ENCODE data around the gene DIP2A.
"Not testable (repeated sequence)": the region's sequence is repeated elsewhere in the genome, so short reads cannot be mapped to it uniquely, and the experiment has no call there.

DIP2A gene

GRCh38 chr21:46431884-46432488, 26.7 kb upstream of the DIP2A start:
- peaks cover 24% of the 10 kb centered on the region for H3K36me3 Mint-ChIP-seq (ENCODE audit: low read depth)
- no peak overlapping the region for H3K27ac Mint-ChIP-seq
- peaks cover 8% of the 10 kb centered on the region for H3K4me1 Mint-ChIP-seq
- H3K27me3 Mint-ChIP-seq: no peaks in the 10 kb centered on the region
- ATAC-seq (no peak), DNase-seq (no peak)
- no peaks in the 10 kb centered on the region for H3K9me3 Mint-ChIP-seq
- no peak overlapping the region for H3K4me3 Mint-ChIP-seq

GRCh38 chr21:46433116-46433515, 25.6 kb upstream of the DIP2A start:
- H3K9me3 Mint-ChIP-seq, H3K27ac Mint-ChIP-seq, ATAC-seq, H3K27me3 Mint-ChIP-seq, DNase-seq, H3K4me3 Mint-ChIP-seq: not testable (repeated sequence)
- H3K4me1 Mint-ChIP-seq: peaks cover 19% of the 10 kb centered on the region
- H3K36me3 Mint-ChIP-seq (ENCODE audit: low read depth): peaks cover 27% of the 10 kb centered on the region

- DNase-seq: no peak
- no peak overlapping the region for H3K4me3 Mint-ChIP-seq
- no peak for ATAC-seq
- no peaks in the 10 kb centered on the region for H3K27me3 Mint-ChIP-seq
- no peak overlapping the region for H3K27ac Mint-ChIP-seq
- H3K9me3 Mint-ChIP-seq: no peaks in the 10 kb centered on the region
- H3K4me1 Mint-ChIP-seq: peaks cover 20% of the 10 kb centered on the region
- H3K36me3 Mint-ChIP-seq (ENCODE audit: low read depth): peaks cover 27% of the 10 kb centered on the region
Observed at GRCh38 chr21:46434322-46434958, 24.3 kb upstream of the DIP2A start.

- H3K27ac Mint-ChIP-seq: no peak overlapping the region
Observed at GRCh38 chr21:46435786-46436227, 22.9 kb upstream of the DIP2A start.

GRCh38 chr21:46436621-46437020, 22.1 kb upstream of the DIP2A start:
- DNase-seq: no peak
- no peaks in the 10 kb centered on the region for H3K9me3 Mint-ChIP-seq
- H3K27ac Mint-ChIP-seq: peak overlapping the region; percentile 86
- H3K36me3 Mint-ChIP-seq (ENCODE audit: low read depth): peaks cover 34% of the 10 kb centered on the region
- peak overlapping the region; percentile 56 for H3K4me3 Mint-ChIP-seq
- no peaks in the 10 kb centered on the region for H3K27me3 Mint-ChIP-seq
- peaks cover 20% of the 10 kb centered on the region for H3K4me1 Mint-ChIP-seq
- no peak for ATAC-seq

More at GRCh38 chr21:46435786-46436227, 22.9 kb upstream of the DIP2A start:
- Mint-ChIP-seq H3K9me3 (no peaks in the 10 kb centered on the region), H3K4me1 (peaks cover 20% of the 10 kb centered on the region), H3K36me3 (ENCODE audit: low read depth) (peaks cover 33% of the 10 kb centered on the region), H3K27me3 (no peaks in the 10 kb centered on the region), H3K4me3 (no peak overlapping the region)
- DNase-seq: no peak
- no peak for ATAC-seq

GRCh38 chr21:46437096-46437498, 21.6 kb upstream of the DIP2A start:
- H3K27me3 Mint-ChIP-seq: no peaks in the 10 kb centered on the region
- no peaks in the 10 kb centered on the region for H3K9me3 Mint-ChIP-seq
- ATAC-seq: no peak
- DNase-seq: no peak
- peaks cover 20% of the 10 kb centered on the region for H3K4me1 Mint-ChIP-seq
- peak overlapping the region; percentile 56 for H3K4me3 Mint-ChIP-seq
- H3K27ac Mint-ChIP-seq: peak overlapping the region; percentile 86
- H3K36me3 Mint-ChIP-seq (ENCODE audit: low read depth): peaks cover 30% of the 10 kb centered on the region

- peaks cover 29% of the 10 kb centered on the region for H3K36me3 Mint-ChIP-seq (ENCODE audit: low read depth)
- peak; percentile 76 for ATAC-seq
- no peaks in the 10 kb centered on the region for H3K9me3 Mint-ChIP-seq
- H3K27ac Mint-ChIP-seq: peak overlapping the region; percentile 86
- DNase-seq: no peak
- peaks cover 18% of the 10 kb centered on the region for H3K4me1 Mint-ChIP-seq
- H3K27me3 Mint-ChIP-seq: no peaks in the 10 kb centered on the region
- peak overlapping the region; percentile 56 for H3K4me3 Mint-ChIP-seq
Observed at GRCh38 chr21:46437511-46437910, 21.2 kb upstream of the DIP2A start.

GRCh38 chr21:46438241-46438640, 20.4 kb upstream of the DIP2A start:
- ATAC-seq (no peak), DNase-seq (no peak)
- no peak overlapping the region for H3K4me3 Mint-ChIP-seq
- no peak overlapping the region for H3K27ac Mint-ChIP-seq
- H3K36me3 Mint-ChIP-seq (ENCODE audit: low read depth): peaks cover 33% of the 10 kb centered on the region
- no peaks in the 10 kb centered on the region for H3K9me3 Mint-ChIP-seq
- no peaks in the 10 kb centered on the region for H3K27me3 Mint-ChIP-seq
- peaks cover 20% of the 10 kb centered on the region for H3K4me1 Mint-ChIP-seq

- Mint-ChIP-seq H3K27me3 (no peaks in the 10 kb centered on the region), H3K36me3 (ENCODE audit: low read depth) (peaks cover 35% of the 10 kb centered on the region), H3K4me3 (no peak overlapping the region), H3K4me1 (peaks cover 20% of the 10 kb centered on the region), H3K9me3 (no peaks in the 10 kb centered on the region), H3K27ac (no peak overlapping the region)
- DNase-seq: no peak
- no peak for ATAC-seq
Observed at GRCh38 chr21:46439906-46440305, 18.8 kb upstream of the DIP2A start.

GRCh38 chr21:46441331-46441730, 17.4 kb upstream of the DIP2A start:
- H3K9me3 Mint-ChIP-seq: no peaks in the 10 kb centered on the region
- peaks cover 18% of the 10 kb centered on the region for H3K4me1 Mint-ChIP-seq
- H3K27ac Mint-ChIP-seq: no peak overlapping the region
- peaks cover 38% of the 10 kb centered on the region for H3K36me3 Mint-ChIP-seq (ENCODE audit: low read depth)
- no peak overlapping the region for H3K4me3 Mint-ChIP-seq
- DNase-seq (no peak), ATAC-seq (no peak)
- H3K27me3 Mint-ChIP-seq: no peaks in the 10 kb centered on the region

- Mint-ChIP-seq H3K27me3 (no peaks in the 10 kb centered on the region), H3K4me1 (peaks cover 14% of the 10 kb centered on the region), H3K36me3 (ENCODE audit: low read depth) (peaks cover 39% of the 10 kb centered on the region), H3K9me3 (no peaks in the 10 kb centered on the region), H3K4me3 (no peak overlapping the region), H3K27ac (no peak overlapping the region)
- DNase-seq (no peak), ATAC-seq (no peak)
Observed at GRCh38 chr21:46441961-46442498, 16.7 kb upstream of the DIP2A start.

- no peak for ATAC-seq
- Mint-ChIP-seq H3K36me3 (ENCODE audit: low read depth) (peaks cover 40% of the 10 kb centered on the region), H3K4me3 (no peak overlapping the region), H3K4me1 (peaks cover 5% of the 10 kb centered on the region), H3K27ac (no peak overlapping the region), H3K9me3 (peaks cover 3% of the 10 kb centered on the region), H3K27me3 (no peaks in the 10 kb centered on the region)
- no peak for DNase-seq
Observed at GRCh38 chr21:46442938-46443337, 15.8 kb upstream of the DIP2A start.

- Mint-ChIP-seq H3K27me3 (no peaks in the 10 kb centered on the region), H3K36me3 (ENCODE audit: low read depth) (peaks cover 48% of the 10 kb centered on the region), H3K9me3 (peaks cover 8% of the 10 kb centered on the region), H3K4me3 (no peak overlapping the region), H3K4me1 (peaks cover 2% of the 10 kb centered on the region), H3K27ac (peak overlapping the region; percentile 70)
- DNase-seq: no peak
- ATAC-seq: no peak
Observed at GRCh38 chr21:46443910-46444309, 14.8 kb upstream of the DIP2A start.

- no peaks in the 10 kb centered on the region for H3K4me1 Mint-ChIP-seq
- ATAC-seq: no peak
- no peak overlapping the region for H3K27ac Mint-ChIP-seq
- no peak for DNase-seq
- H3K27me3 Mint-ChIP-seq: no peaks in the 10 kb centered on the region
- H3K4me3 Mint-ChIP-seq: no peak overlapping the region
- peaks cover 15% of the 10 kb centered on the region for H3K9me3 Mint-ChIP-seq
- H3K36me3 Mint-ChIP-seq (ENCODE audit: low read depth): peaks cover 42% of the 10 kb centered on the region
Observed at GRCh38 chr21:46448108-46448507, 10.6 kb upstream of the DIP2A start.

GRCh38 chr21:46448855-46449254, 9.8 kb upstream of the DIP2A start:
- H3K4me1 Mint-ChIP-seq, H3K4me3 Mint-ChIP-seq, H3K27ac Mint-ChIP-seq, DNase-seq, ATAC-seq, H3K27me3 Mint-ChIP-seq: not testable (repeated sequence)
- peaks cover 45% of the 10 kb centered on the region for H3K36me3 Mint-ChIP-seq (ENCODE audit: low read depth)
- peaks cover 15% of the 10 kb centered on the region for H3K9me3 Mint-ChIP-seq
